Measurements from ENCODE around the gene TENT5C.

The TENT5C gene

DNA sequence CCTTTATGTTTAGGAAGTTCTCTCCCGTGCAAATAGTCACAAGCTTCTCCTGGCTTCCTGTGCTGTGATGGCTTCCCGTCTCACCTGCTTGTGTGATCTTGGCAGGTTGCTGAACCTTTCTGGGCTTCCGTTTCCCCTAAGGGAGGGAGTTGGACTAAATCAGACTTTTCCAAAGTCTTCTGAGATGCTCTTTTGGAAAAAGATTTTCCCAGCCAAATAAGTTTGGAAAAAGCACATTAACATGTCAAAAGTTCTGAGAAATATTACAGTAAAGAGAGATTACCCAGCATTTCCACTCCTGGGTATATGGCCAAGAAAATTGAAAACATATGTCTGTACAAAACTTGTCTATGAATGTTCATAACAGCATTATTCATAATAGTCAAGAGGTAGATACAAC lies 36.0 kb upstream of the TENT5C start:
- no peaks in the 10 kb centered on the region for H3K27me3 ChIP-seq (ENCODE audit: control insufficient read depth, low read length)
- no peaks in the 10 kb centered on the region for H3K9me2 ChIP-seq (replicated peaks; ENCODE audit: control insufficient read depth, low read length)
- no peaks in the 10 kb centered on the region for H4K20me1 ChIP-seq (ENCODE audit: control insufficient read depth, insufficient read depth, low read depth, low read length)
- H3K36me3 ChIP-seq (ENCODE audit: control insufficient read depth, low read length): no peaks in the 10 kb centered on the region
- TF ChIP-seq EZH2phosphoT487 (IDR thresholded peaks at IDR 0.05; ENCODE audit: borderline replicate concordance, low read length): no peak
- TF ChIP-seq, protein P1, sequence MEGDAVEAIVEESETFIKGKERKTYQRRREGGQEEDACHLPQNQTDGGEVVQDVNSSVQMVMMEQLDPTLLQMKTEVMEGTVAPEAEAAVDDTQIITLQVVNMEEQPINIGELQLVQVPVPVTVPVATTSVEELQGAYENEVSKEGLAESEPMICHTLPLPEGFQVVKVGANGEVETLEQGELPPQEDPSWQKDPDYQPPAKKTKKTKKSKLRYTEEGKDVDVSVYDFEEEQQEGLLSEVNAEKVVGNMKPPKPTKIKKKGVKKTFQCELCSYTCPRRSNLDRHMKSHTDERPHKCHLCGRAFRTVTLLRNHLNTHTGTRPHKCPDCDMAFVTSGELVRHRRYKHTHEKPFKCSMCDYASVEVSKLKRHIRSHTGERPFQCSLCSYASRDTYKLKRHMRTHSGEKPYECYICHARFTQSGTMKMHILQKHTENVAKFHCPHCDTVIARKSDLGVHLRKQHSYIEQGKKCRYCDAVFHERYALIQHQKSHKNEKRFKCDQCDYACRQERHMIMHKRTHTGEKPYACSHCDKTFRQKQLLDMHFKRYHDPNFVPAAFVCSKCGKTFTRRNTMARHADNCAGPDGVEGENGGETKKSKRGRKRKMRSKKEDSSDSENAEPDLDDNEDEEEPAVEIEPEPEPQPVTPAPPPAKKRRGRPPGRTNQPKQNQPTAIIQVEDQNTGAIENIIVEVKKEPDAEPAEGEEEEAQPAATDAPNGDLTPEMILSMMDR (IDR thresholded peaks at IDR 0.05; ENCODE audit: low read depth, low read length, poor library complexity, severe bottlenecking): no peak
- H3K4me2 ChIP-seq (ENCODE audit: low read length): no peak overlapping the region
- no peaks in the 10 kb centered on the region for H3K9me3 ChIP-seq (ENCODE audit: control insufficient read depth, insufficient read depth, low read length)
- no peak overlapping the region for H3K27ac ChIP-seq (ENCODE audit: low read depth, low read length)
- no peaks in the 10 kb centered on the region for H3F3A ChIP-seq (ENCODE audit: control insufficient read depth, insufficient read depth)
- no peaks in the 10 kb centered on the region for H3K4me1 ChIP-seq (ENCODE audit: control insufficient read depth, low read length)
- H3K4me3 ChIP-seq (ENCODE audit: low read length): no peak overlapping the region
- H3K79me2 ChIP-seq (ENCODE audit: control insufficient read depth, low read length): no peaks in the 10 kb centered on the region

DNA sequence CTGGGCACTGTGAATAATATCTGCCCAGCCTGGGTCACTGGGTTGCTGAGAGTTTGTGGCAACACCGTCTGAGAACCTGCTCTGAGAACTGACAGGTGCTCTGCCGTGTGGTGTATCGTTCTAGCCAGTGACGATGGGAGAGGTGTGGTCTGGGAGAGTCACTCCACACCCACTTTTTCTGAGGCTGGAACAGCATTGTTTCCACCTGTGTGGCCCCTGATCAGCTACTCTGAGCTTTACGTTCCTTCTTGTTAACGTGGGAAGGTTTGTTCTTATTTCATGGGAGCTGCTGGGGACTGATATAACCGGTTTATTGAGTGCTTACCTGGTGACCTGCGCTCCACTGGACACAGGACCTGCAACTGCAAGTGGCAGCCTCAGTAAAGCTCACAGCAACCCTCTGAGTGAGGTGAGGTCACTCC lies 34.8 kb upstream of the TENT5C start:
- no peak overlapping the region for H3K27ac ChIP-seq (ENCODE audit: low read depth, low read length)
- no peaks in the 10 kb centered on the region for H3F3A ChIP-seq (ENCODE audit: control insufficient read depth, insufficient read depth)
- no peaks in the 10 kb centered on the region for H3K9me2 ChIP-seq (replicated peaks; ENCODE audit: control insufficient read depth, low read length)
- no peaks in the 10 kb centered on the region for H3K79me2 ChIP-seq (ENCODE audit: control insufficient read depth, low read length)
- no peaks in the 10 kb centered on the region for H4K20me1 ChIP-seq (ENCODE audit: control insufficient read depth, insufficient read depth, low read depth, low read length)
- H3K36me3 ChIP-seq (ENCODE audit: control insufficient read depth, low read length): no peaks in the 10 kb centered on the region
- no peaks in the 10 kb centered on the region for H3K4me1 ChIP-seq (ENCODE audit: control insufficient read depth, low read length)
- TF ChIP-seq EZH2phosphoT487 (IDR thresholded peaks at IDR 0.05; ENCODE audit: borderline replicate concordance, low read length): no peak
- TF ChIP-seq, protein P1 (IDR thresholded peaks at IDR 0.05; ENCODE audit: low read depth, low read length, poor library complexity, severe bottlenecking): no peak
- H3K27me3 ChIP-seq (ENCODE audit: control insufficient read depth, low read length): no peaks in the 10 kb centered on the region
- no peaks in the 10 kb centered on the region for H3K9me3 ChIP-seq (ENCODE audit: control insufficient read depth, insufficient read depth, low read length)
- H3K4me2 ChIP-seq (ENCODE audit: low read length): no peak overlapping the region
- H3K4me3 ChIP-seq (ENCODE audit: low read length): no peak overlapping the region

DNA sequence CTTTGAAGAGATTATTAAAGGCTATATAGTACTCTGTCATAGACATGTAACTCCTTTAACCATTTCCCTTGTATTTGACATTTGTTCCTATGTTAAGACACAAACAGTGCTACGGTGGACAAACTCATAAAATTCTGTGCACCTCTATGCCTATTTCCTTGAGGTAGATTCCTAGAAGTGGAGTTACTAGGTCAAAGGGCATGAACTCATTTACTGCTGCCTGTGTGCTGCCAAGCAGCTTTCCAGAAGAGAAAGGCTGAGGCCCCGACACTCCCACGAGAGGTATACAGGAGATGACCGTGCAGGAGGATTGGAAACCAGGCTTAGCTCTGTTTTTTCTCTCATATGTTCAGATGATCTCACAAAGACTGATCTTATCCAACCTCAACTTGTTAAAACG lies 34.4 kb upstream of the TENT5C start:
- Histone ChIP-seq H3K79me2 (ENCODE audit: control insufficient read depth, low read length) (no peaks in the 10 kb centered on the region), H3K27me3 (ENCODE audit: control insufficient read depth, low read length) (no peaks in the 10 kb centered on the region), H3F3A (ENCODE audit: control insufficient read depth, insufficient read depth) (no peaks in the 10 kb centered on the region), H3K9me3 (ENCODE audit: control insufficient read depth, insufficient read depth, low read length) (no peaks in the 10 kb centered on the region), H3K36me3 (ENCODE audit: control insufficient read depth, low read length) (no peaks in the 10 kb centered on the region), H3K27ac (ENCODE audit: low read depth, low read length) (no peak overlapping the region), H3K4me2 (ENCODE audit: low read length) (no peak overlapping the region), H3K9me2 (replicated peaks; ENCODE audit: control insufficient read depth, low read length) (no peaks in the 10 kb centered on the region), H4K20me1 (ENCODE audit: control insufficient read depth, insufficient read depth, low read depth, low read length) (no peaks in the 10 kb centered on the region), H3K4me1 (ENCODE audit: control insufficient read depth, low read length) (no peaks in the 10 kb centered on the region), H3K4me3 (ENCODE audit: low read length) (no peak overlapping the region)
- no peak for TF ChIP-seq EZH2phosphoT487 (IDR thresholded peaks at IDR 0.05; ENCODE audit: borderline replicate concordance, low read length)
- TF ChIP-seq, protein P1 (IDR thresholded peaks at IDR 0.05; ENCODE audit: low read depth, low read length, poor library complexity, severe bottlenecking): no peak

DNA sequence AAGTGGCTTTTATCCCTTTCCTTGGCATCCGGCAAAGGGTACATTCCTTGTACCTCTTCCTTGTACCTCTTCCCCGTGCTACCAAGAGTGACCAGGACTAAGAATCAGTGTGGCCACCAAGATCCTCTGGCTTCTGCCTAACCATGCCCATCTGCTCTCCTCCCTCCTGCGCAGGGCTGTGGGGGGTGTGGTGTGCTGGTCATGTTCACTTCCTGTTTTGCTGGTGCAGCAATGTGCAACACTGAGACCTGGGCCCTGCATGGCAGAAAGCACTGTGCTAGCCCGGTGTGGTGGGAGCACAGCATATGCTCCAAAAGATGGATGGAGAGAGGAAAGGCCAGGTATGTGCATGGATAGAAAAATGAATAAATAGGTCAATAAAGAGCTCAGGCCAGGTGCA lies 33.3 kb upstream of the TENT5C start:
- no peak overlapping the region for H3K4me3 ChIP-seq (ENCODE audit: low read length)
- no peak for TF ChIP-seq EZH2phosphoT487 (IDR thresholded peaks at IDR 0.05; ENCODE audit: borderline replicate concordance, low read length)
- TF ChIP-seq, protein P1 (IDR thresholded peaks at IDR 0.05; ENCODE audit: low read depth, low read length, poor library complexity, severe bottlenecking): no peak
- H3K9me2 ChIP-seq (replicated peaks; ENCODE audit: control insufficient read depth, low read length): no peaks in the 10 kb centered on the region
- H3K27me3 ChIP-seq (ENCODE audit: control insufficient read depth, low read length): no peaks in the 10 kb centered on the region
- no peaks in the 10 kb centered on the region for H3K9me3 ChIP-seq (ENCODE audit: control insufficient read depth, insufficient read depth, low read length)
- no peaks in the 10 kb centered on the region for H3K36me3 ChIP-seq (ENCODE audit: control insufficient read depth, low read length)
- H4K20me1 ChIP-seq (ENCODE audit: control insufficient read depth, insufficient read depth, low read depth, low read length): no peaks in the 10 kb centered on the region
- H3F3A ChIP-seq (ENCODE audit: control insufficient read depth, insufficient read depth): no peaks in the 10 kb centered on the region
- no peaks in the 10 kb centered on the region for H3K4me1 ChIP-seq (ENCODE audit: control insufficient read depth, low read length)
- H3K27ac ChIP-seq (ENCODE audit: low read depth, low read length): no peak overlapping the region
- no peaks in the 10 kb centered on the region for H3K79me2 ChIP-seq (ENCODE audit: control insufficient read depth, low read length)
- H3K4me2 ChIP-seq (ENCODE audit: low read length): no peak overlapping the region

Data from DOHH2 (cell line).